MCF 10A (cell line): Measurements from ENCODE around the gene XNDC1N. TPM values are rescaled to one million over a fixed set of nuclear protein-coding genes. Genes with fewer than 3 reads are reported as not detected.
"Not testable (repeated sequence)": the region's sequence is repeated elsewhere in the genome, so short reads cannot be mapped to it uniquely, and the experiment has no call there.

ENCODE experiments used
- BruUV-seq: library from RNA; stranded (reverse); fragments of 400-500 nt; replicated peaks from 2 replicates; lab custom pipeline; 2021; lab: Mats Ljungman, UMichigan
- CTCF ChIA-PET: fragments of 300-600 bp; sonication (Branson Sonifier 250); formaldehyde crosslinking; extraction: SDS; loops from one replicate; lab custom pipeline; 2021; ENCODE audit warnings: antibody characterized with exemption, inconsistent platforms; lab: Yijun Ruan, JAX
- POLR2A ChIA-PET: fragments of 300-600, 350-650 bp; sonication (Branson Sonifier 250); formaldehyde crosslinking; extraction: SDS; loops from one replicate; lab custom pipeline; 2020; ENCODE audit warnings: antibody characterized with exemption, inconsistent platforms; lab: Yijun Ruan, JAX
- DNase-seq: peaks from one replicate; pipeline ENCODE4 v3.0.0-alpha.2; 2018; ENCODE audit not compliant: unreplicated experiment
- H3K27ac Mint-ChIP-seq: one replicate; pipeline ENCODE4 v1.8.0; 2022; ENCODE audit warnings: mild to moderate bottlenecking, low read depth, mixed read lengths; ENCODE audit not compliant: unreplicated experiment
- H3K27me3 Mint-ChIP-seq: one replicate; pipeline ENCODE4 v1.8.0; 2022; ENCODE audit warnings: mixed read lengths; ENCODE audit not compliant: insufficient read depth, unreplicated experiment
- H3K36me3 Mint-ChIP-seq: one replicate; pipeline ENCODE4 v1.8.0; 2022; ENCODE audit warnings: mild to moderate bottlenecking, moderate library complexity, mixed read lengths; ENCODE audit not compliant: insufficient read depth, unreplicated experiment
- H3K4me1 Mint-ChIP-seq: one replicate; pipeline ENCODE4 v1.8.0; 2022; ENCODE audit warnings: mixed read lengths; ENCODE audit not compliant: insufficient read depth, unreplicated experiment
- H3K4me3 Mint-ChIP-seq: one replicate; pipeline ENCODE4 v1.8.0; 2022; ENCODE audit warnings: mild to moderate bottlenecking, moderate library complexity, mixed read lengths; ENCODE audit not compliant: unreplicated experiment
- H3K9me3 Mint-ChIP-seq: one replicate; pipeline ENCODE4 v1.8.0; 2022; ENCODE audit warnings: mixed read lengths; ENCODE audit not compliant: unreplicated experiment
- CTCF ChIP-seq: fragments of 200-600 bp; IDR thresholded peaks from one replicate; pipeline ENCODE4 v1.8.0; 2022; ENCODE audit warnings: antibody characterized with exemption, mild to moderate bottlenecking; ENCODE audit not compliant: unreplicated experiment
- intact Hi-C: fragments of 100-400 bp; cut with micrococcal nuclease; formaldehyde crosslinking; loops from 2 replicates; pipeline ENCODE4 v1.14.1; 2022
- total RNA-seq: library from RNA; stranded (reverse); gene quantifications from 2 replicates; pipeline ENCODE4 v1.2.3, GENCODE V29; 2022

XNDC1N gene
- total RNA-seq, 1 experiment from 2014 or later: 5.9 TPM

GRCh38 chr11:71895961-71896360 is 32.4 kb downstream of the XNDC1N start:
- CTCF ChIA-PET: no interaction called here

GRCh38 chr11:71889181-71889872 is 39.1 kb downstream of the XNDC1N start:
- H3K27me3 Mint-ChIP-seq, H3K9me3 Mint-ChIP-seq, DNase-seq, CTCF ChIA-PET, intact Hi-C loops, H3K4me1 Mint-ChIP-seq, H3K4me3 Mint-ChIP-seq, BruUV-seq, H3K36me3 Mint-ChIP-seq, POLR2A ChIA-PET, H3K27ac Mint-ChIP-seq: not testable (repeated sequence)

More at GRCh38 chr11:71895961-71896360, 32.4 kb downstream of the XNDC1N start:
- Mint-ChIP-seq H3K27me3 (no peaks in the 10 kb centered on the region), H3K36me3 (no peaks in the 10 kb centered on the region), H3K4me1 (no peaks in the 10 kb centered on the region), H3K9me3 (peaks cover 6% of the 10 kb centered on the region), H3K27ac (no peak overlapping the region), H3K4me3 (no peak overlapping the region)
- DNase-seq: no peak
- no TSS peak for BruUV-seq
- no peak for TF ChIP-seq CTCF
- POLR2A ChIA-PET: no interaction called here
- intact Hi-C loops: no loop called here

GRCh38 chr11:71888335-71889010 is 39.9 kb downstream of the XNDC1N start:
- not testable (repeated sequence) for H3K27ac Mint-ChIP-seq, DNase-seq
- CTCF ChIA-PET: interaction anchor here (0.6 kb wide), 1 partner anchor 203 kb away, joined by 3 read pairs; no protein-coding TSS in a partner anchor

GRCh38 chr11:71885806-71886205 is 42.6 kb downstream of the XNDC1N start:
- H3K4me3 Mint-ChIP-seq, POLR2A ChIA-PET, BruUV-seq, DNase-seq, H3K36me3 Mint-ChIP-seq, H3K27me3 Mint-ChIP-seq, intact Hi-C loops, H3K27ac Mint-ChIP-seq, H3K9me3 Mint-ChIP-seq, H3K4me1 Mint-ChIP-seq: not testable (repeated sequence)
- CTCF ChIA-PET: interaction anchor here (1.1 kb wide), 1 partner anchor 10 kb away, joined by 5 read pairs; no protein-coding TSS in a partner anchor

More at GRCh38 chr11:71888335-71889010, 39.9 kb downstream of the XNDC1N start:
- intact Hi-C loops, H3K4me3 Mint-ChIP-seq, H3K27me3 Mint-ChIP-seq, H3K9me3 Mint-ChIP-seq, H3K36me3 Mint-ChIP-seq, H3K4me1 Mint-ChIP-seq, BruUV-seq, POLR2A ChIA-PET: not testable (repeated sequence)

Other genes starting within 250 kb of the XNDC1N start
- not detected in 2 replicates for gene DEFB108B, start 95.4 kb downstream of the XNDC1N start, total RNA-seq
- gene DEFB131B, start 50.1 kb downstream of the XNDC1N start, total RNA-seq: not detected in 2 replicates
- 27.8 and 29.8 TPM in 2 replicates for gene RNF121, start 452 bp upstream of the XNDC1N start, total RNA-seq
- 5.1 and 8.2 TPM in 2 replicates for gene IL18BP, start 70.3 kb upstream of the XNDC1N start, total RNA-seq
- 109 and 113 TPM in 2 replicates for gene NUMA1, start 151.9 kb upstream of the XNDC1N start, total RNA-seq
- gene LRRC51, start 152.3 kb upstream of the XNDC1N start, total RNA-seq: 9.3 and 9.5 TPM in 2 replicates
- gene LAMTOR1, start 174.7 kb upstream of the XNDC1N start, total RNA-seq: 76.9 and 82.4 TPM in 2 replicates
- gene TOMT, start 177.3 kb upstream of the XNDC1N start, total RNA-seq: not detected in 2 replicates
- 52.2 and 63.6 TPM in 2 replicates for gene ANAPC15, start 184.1 kb upstream of the XNDC1N start, total RNA-seq
- 2.0 and 2.6 TPM in 2 replicates for gene FOLR3, start 207.1 kb upstream of the XNDC1N start, total RNA-seq